PC-9 (cell line): Measurements from ENCODE around the gene CARNS1. TPM values are rescaled to one million over a fixed set of nuclear protein-coding genes. Genes with fewer than 3 reads are reported as not detected.
"Not testable (repeated sequence)": the region's sequence is repeated elsewhere in the genome, so short reads cannot be mapped to it uniquely, and the experiment has no call there.

Experiments used
- BruUV-seq: library from RNA; stranded (reverse); fragments of 400-500 nt; replicated peaks from 2 replicates; lab custom pipeline; 2021; lab: Mats Ljungman, UMichigan
- CTCF ChIA-PET: fragments of 300-600 bp; sonication (Branson Sonifier 250); formaldehyde crosslinking; loops from one replicate; lab custom pipeline; 2022; ENCODE audit warnings: antibody characterized with exemption; lab: Charles Lee
- POLR2A ChIA-PET: fragments of 300-600 bp; sonication (Branson Sonifier 250); formaldehyde crosslinking; loops from one replicate; lab custom pipeline; 2022; ENCODE audit warnings: antibody characterized with exemption; ENCODE audit not compliant: unreplicated experiment; lab: Charles Lee
- DNase-seq, 2 experiments: peaks; one replicate each; pipeline versions ENCODE4 v3.0.0 to v3.0.0-alpha.2; 2015 to 2022; ENCODE audit warnings: mixed read lengths in 1 of 2
- H2AFZ ChIP-seq: fragments of 200-600 bp; sonication (generic); 2 replicates; pipeline ENCODE4 v1.8.1; 2017; ENCODE audit warnings: antibody characterized with exemption
- H3F3A ChIP-seq: fragments of 200-600 bp; sonication (generic); 2 replicates; pipeline ENCODE4 v1.8.1; 2017; ENCODE audit warnings: antibody characterized with exemption, mild to moderate bottlenecking, low read depth; ENCODE audit not compliant: insufficient read depth
- H3K27ac ChIP-seq: fragments of 200-600 bp; sonication (generic); 2 replicates; pipeline ENCODE4 v1.6.1; 2016; ENCODE audit warnings: mixed run types
- H3K27me3 ChIP-seq: fragments of 200-600 bp; sonication (generic); 2 replicates; pipeline ENCODE4 v1.6.1; 2016; ENCODE audit warnings: low read depth, mixed run types; ENCODE audit not compliant: insufficient read depth
- H3K36me3 ChIP-seq: fragments of 200-600 bp; sonication (generic); 2 replicates; pipeline ENCODE4 v1.6.1; 2016; ENCODE audit warnings: low read depth, mixed run types
- H3K4me1 ChIP-seq: fragments of 200-600 bp; sonication (generic); replicated peaks from 2 replicates; pipeline ENCODE4 v1.6.1; 2016; ENCODE audit warnings: mixed run types; ENCODE audit not compliant: insufficient read depth
- H3K4me2 ChIP-seq: fragments of 200-600 bp; sonication (generic); 2 replicates; pipeline ENCODE4 v1.6.1; 2017; ENCODE audit warnings: mixed run types
- H3K4me3 ChIP-seq: fragments of 200-600 bp; sonication (generic); 2 replicates; pipeline ENCODE4 v1.6.1; 2016; ENCODE audit warnings: mixed run types
- H3K79me2 ChIP-seq: fragments of 200-600 bp; sonication (generic); 2 replicates; pipeline ENCODE4 v1.6.1; 2017; ENCODE audit warnings: low read depth, mixed run types
- H3K9me2 ChIP-seq: fragments of 200-600 bp; sonication (generic); 2 replicates; pipeline ENCODE4 v1.8.1; 2017; ENCODE audit warnings: mild to moderate bottlenecking; ENCODE audit not compliant: insufficient read depth
- H3K9me3 ChIP-seq: fragments of 200-600 bp; sonication (generic); 2 replicates; pipeline ENCODE4 v1.8.1; 2016; ENCODE audit warnings: low read depth; ENCODE audit not compliant: insufficient read depth
- H4K20me1 ChIP-seq: fragments of 200-600 bp; sonication (generic); 2 replicates; pipeline ENCODE4 v1.8.1; 2017; ENCODE audit not compliant: insufficient read depth
- EZH2 ChIP-seq: fragments of 200-600 bp; sonication (generic); IDR thresholded peaks from 2 replicates; pipeline ENCODE4 v1.8.0; 2017; ENCODE audit warnings: antibody characterized with exemption, low read depth
- intact Hi-C: fragments of 100-400 bp; cut with micrococcal nuclease; formaldehyde crosslinking; loops from one replicate; pipeline ENCODE4 v1.10.0; 2022; ENCODE audit not compliant: unreplicated experiment
- total RNA-seq: library from RNA; stranded (reverse); gene quantifications from 2 replicates; pipeline ENCODE4 v1.2.3, GENCODE V29; 2021
- TF ChIP-seq, protein P1 (sequence below): fragments of 200-600 bp; sonication (generic); conservative IDR thresholded peaks from 2 replicates; pipeline ENCODE4 v1.6.1; 2017; ENCODE audit warnings: mixed run types, antibody characterized with exemption, mild to moderate bottlenecking, moderate library complexity

CARNS1 gene
- total RNA-seq, 1 experiment from 2014 or later, result 0.15 TPM

DNA sequence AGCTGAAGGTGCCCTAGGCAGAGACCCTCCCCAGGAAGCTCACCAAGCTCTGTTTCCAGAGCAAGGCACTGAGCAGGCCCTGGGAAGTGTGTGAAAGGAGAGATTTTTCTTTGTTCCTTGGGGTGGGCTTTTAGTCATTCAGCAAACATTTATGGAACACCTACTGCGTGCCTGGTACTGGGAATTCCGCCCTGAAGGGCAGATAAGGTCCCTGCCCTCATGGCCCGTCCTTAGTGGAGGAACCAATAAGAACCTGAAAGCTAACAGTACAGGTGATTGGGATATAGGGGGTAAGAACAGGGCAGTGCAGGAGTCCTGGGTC, 49.7 kb downstream of the CARNS1 start:
- CTCF ChIA-PET, result interaction anchor here (0.8 kb wide), 1 partner anchor 112 kb away, joined by 4 read pairs; the partner anchor contains the start of gene POLD4
- peaks cover 43% of the 10 kb centered on the region for H3F3A ChIP-seq
- no peaks in the 10 kb centered on the region for H3K27me3 ChIP-seq
- peak overlapping the region; percentile 71 for H2AFZ ChIP-seq
- H4K20me1 ChIP-seq, result no peaks in the 10 kb centered on the region
- peaks cover 41% of the 10 kb centered on the region for H3K79me2 ChIP-seq
- peak; percentile 22 to 84 for DNase-seq
- TF ChIP-seq, protein P1, sequence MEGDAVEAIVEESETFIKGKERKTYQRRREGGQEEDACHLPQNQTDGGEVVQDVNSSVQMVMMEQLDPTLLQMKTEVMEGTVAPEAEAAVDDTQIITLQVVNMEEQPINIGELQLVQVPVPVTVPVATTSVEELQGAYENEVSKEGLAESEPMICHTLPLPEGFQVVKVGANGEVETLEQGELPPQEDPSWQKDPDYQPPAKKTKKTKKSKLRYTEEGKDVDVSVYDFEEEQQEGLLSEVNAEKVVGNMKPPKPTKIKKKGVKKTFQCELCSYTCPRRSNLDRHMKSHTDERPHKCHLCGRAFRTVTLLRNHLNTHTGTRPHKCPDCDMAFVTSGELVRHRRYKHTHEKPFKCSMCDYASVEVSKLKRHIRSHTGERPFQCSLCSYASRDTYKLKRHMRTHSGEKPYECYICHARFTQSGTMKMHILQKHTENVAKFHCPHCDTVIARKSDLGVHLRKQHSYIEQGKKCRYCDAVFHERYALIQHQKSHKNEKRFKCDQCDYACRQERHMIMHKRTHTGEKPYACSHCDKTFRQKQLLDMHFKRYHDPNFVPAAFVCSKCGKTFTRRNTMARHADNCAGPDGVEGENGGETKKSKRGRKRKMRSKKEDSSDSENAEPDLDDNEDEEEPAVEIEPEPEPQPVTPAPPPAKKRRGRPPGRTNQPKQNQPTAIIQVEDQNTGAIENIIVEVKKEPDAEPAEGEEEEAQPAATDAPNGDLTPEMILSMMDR, result no peak
- TF ChIP-seq EZH2, result no peak
- peaks cover 45% of the 10 kb centered on the region for H3K4me1 ChIP-seq
- no peaks in the 10 kb centered on the region for H3K9me3 ChIP-seq
- H3K9me2 ChIP-seq, result no peaks in the 10 kb centered on the region
- H3K4me3 ChIP-seq, result peak overlapping the region; percentile 93
- peak overlapping the region; percentile 88 for H3K4me2 ChIP-seq
- H3K36me3 ChIP-seq, result no peaks in the 10 kb centered on the region
- POLR2A ChIA-PET, result interaction anchor here (0.6 kb wide), 2 partner anchors 44 to 169 kb away, joined by 3 to 18 read pairs; no protein-coding TSS in a partner anchor
- intact Hi-C loops, result loop anchor here (5.0 kb wide), 2 partner anchors 113 to 117 kb away; partner anchors contain the start of genes GSTP1 and POLD4
- no TSS peak for BruUV-seq
- peak overlapping the region; percentile 96 for H3K27ac ChIP-seq

DNA sequence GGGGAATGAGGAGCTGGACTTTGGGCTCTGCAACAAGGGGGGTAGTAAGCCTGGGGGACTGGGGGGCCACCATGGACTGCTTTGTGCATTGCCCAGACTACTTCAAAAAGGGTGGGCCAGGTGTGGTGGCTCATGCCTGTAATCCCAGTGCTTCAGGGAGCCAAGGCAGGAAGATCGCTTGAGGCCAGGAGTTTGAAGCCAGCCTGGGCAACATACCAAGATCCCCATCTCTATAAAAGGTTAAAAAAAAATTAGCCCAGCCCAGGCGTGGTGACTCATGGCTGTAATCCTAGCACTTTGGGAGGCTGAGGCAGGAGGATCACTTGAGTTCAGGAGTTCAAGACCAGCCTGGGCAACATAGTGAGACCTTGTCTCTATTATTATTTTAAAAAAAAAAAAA, 50.1 kb downstream of the CARNS1 start:
- intact Hi-C loops, result loop anchor here (5.0 kb wide), 2 partner anchors 113 to 117 kb away; partner anchors contain the start of genes GSTP1 and POLD4
- H3K27me3 ChIP-seq, H4K20me1 ChIP-seq, H3K9me3 ChIP-seq, H3K36me3 ChIP-seq, CTCF ChIA-PET, H3K9me2 ChIP-seq, BruUV-seq: not testable (repeated sequence)
- H3K4me3 ChIP-seq, result peak overlapping the region; percentile 93
- H3K4me2 ChIP-seq, result peak overlapping the region; percentile 88
- H2AFZ ChIP-seq, result peak overlapping the region; percentile 71; the same call in 1 of the 2 replicates
- POLR2A ChIA-PET, result interaction anchor here (0.6 to 0.7 kb wide), 4 partner anchors 44 to 169 kb away, joined by 3 to 18 read pairs (median 3); no protein-coding TSS in a partner anchor
- peak overlapping the region; percentile 96 for H3K27ac ChIP-seq
- H3K4me1 ChIP-seq, result peaks cover 45% of the 10 kb centered on the region
- peaks cover 43% of the 10 kb centered on the region for H3F3A ChIP-seq
- H3K79me2 ChIP-seq, result peaks cover 41% of the 10 kb centered on the region
- DNase-seq, result peak; percentile 36 to 56

DNA sequence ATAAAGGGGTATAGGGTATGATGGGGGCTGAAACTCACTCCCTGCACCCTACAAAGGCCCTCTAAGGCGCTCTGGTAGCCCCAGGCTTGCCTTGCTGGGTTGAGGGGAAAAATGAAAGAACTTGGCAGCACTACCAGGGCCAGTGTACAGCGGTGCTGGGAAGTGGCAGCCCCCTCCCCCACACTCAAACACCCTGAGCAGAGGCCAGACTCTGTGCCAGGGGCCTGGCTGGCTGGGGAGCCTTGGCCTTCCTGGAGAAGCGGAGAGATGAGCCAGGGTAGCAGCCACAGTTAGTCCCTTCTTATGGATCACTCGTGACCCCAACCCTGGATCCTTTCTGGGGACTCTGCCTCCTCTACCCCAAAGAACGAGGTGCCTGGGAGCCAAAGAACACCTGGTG, 50.9 kb downstream of the CARNS1 start:
- H3K9me2 ChIP-seq, result no peaks in the 10 kb centered on the region
- intact Hi-C loops, result loop anchor here (5.0 kb wide), 2 partner anchors 114 to 116 kb away; partner anchors contain the start of genes GSTP1 and POLD4
- no peak overlapping the region for H3K4me3 ChIP-seq
- CTCF ChIA-PET, result no interaction called here
- no peaks in the 10 kb centered on the region for H3K27me3 ChIP-seq
- H2AFZ ChIP-seq, result no peak overlapping the region
- H4K20me1 ChIP-seq, result no peaks in the 10 kb centered on the region
- H3K79me2 ChIP-seq, result peaks cover 41% of the 10 kb centered on the region
- POLR2A ChIA-PET, result interaction anchor here (0.6 to 0.8 kb wide), 4 partner anchors 87 to 227 kb away, joined by 3 to 19 read pairs (median 3); no protein-coding TSS in a partner anchor
- no peak overlapping the region for H3K4me2 ChIP-seq
- no peaks in the 10 kb centered on the region for H3K36me3 ChIP-seq
- H3K4me1 ChIP-seq, result peaks cover 45% of the 10 kb centered on the region
- TF ChIP-seq EZH2, result no peak
- TF ChIP-seq, protein P1, result no peak
- H3F3A ChIP-seq, result peaks cover 43% of the 10 kb centered on the region
- BruUV-seq, result no TSS peak
- DNase-seq, result no peak
- no peak overlapping the region for H3K27ac ChIP-seq
- no peaks in the 10 kb centered on the region for H3K9me3 ChIP-seq
